ACC112 (cell line): ENCODE data around the gene ARHGEF5.
"Not testable (repeated sequence)": the region's sequence is repeated elsewhere in the genome, so short reads cannot be mapped to it uniquely, and the experiment has no call there.

ENCODE experiments used
- H2AFZ ChIP-seq: fragments of 200-600 bp; sonication (generic); one replicate; pipeline ENCODE4 v1.6.0; 2017; ENCODE audit warnings: antibody characterized with exemption, low read length; ENCODE audit not compliant: unreplicated experiment
- H3K27ac ChIP-seq: fragments of 200-600 bp; sonication (generic); 2 replicates; pipeline ENCODE4 v1.5.1; 2014; ENCODE audit warnings: low read depth, mild to moderate bottlenecking, antibody characterized with exemption, low read length, moderate library complexity
- H3K27me3 ChIP-seq: fragments of 200-600 bp; sonication (generic); 2 replicates; pipeline ENCODE4 v1.6.1; 2014; ENCODE audit warnings: mild to moderate bottlenecking, antibody characterized with exemption, low read length, moderate library complexity, mixed read lengths; ENCODE audit not compliant: insufficient read depth
- H3K36me3 ChIP-seq: fragments of 200-600 bp; sonication (generic); 2 replicates; pipeline ENCODE4 v1.6.1; 2016; ENCODE audit warnings: mild to moderate bottlenecking, antibody characterized with exemption, low read length, moderate library complexity, mixed read lengths; ENCODE audit not compliant: insufficient read depth
- H3K4me1 ChIP-seq: fragments of 200-600 bp; sonication (generic); one replicate; pipeline ENCODE4 v1.6.1; 2016; ENCODE audit warnings: low read length, mixed read lengths; ENCODE audit not compliant: insufficient read depth, unreplicated experiment, control insufficient read depth
- H3K4me3 ChIP-seq: fragments of 200-600 bp; sonication (generic); 2 replicates; pipeline ENCODE4 v1.5.1; 2014; ENCODE audit warnings: mild to moderate bottlenecking, low read depth, low read length
- H3K79me2 ChIP-seq: fragments of 200-600 bp; sonication (generic); one replicate; pipeline ENCODE4 v1.6.0; 2016; ENCODE audit warnings: low read length; ENCODE audit not compliant: control insufficient read depth, unreplicated experiment, insufficient read depth

The ARHGEF5 gene

DNA sequence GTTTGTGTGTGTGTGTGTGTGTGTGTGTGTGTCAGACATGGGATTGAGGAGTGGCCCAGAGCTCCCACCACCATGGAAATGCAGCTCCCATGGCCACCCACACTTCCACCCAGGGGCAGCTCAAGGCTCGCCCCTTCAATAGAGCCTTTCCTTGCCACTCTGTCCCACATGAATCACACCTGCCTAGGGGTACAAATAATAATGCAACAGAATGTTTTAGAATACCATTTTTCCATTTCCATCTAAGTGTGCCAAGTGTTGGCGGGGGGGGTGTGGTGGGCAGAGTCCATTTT, 23.3 kb upstream of the ARHGEF5 start:
- not testable (repeated sequence) for H3K79me2 ChIP-seq, H3K27me3 ChIP-seq, H2AFZ ChIP-seq, H3K4me3 ChIP-seq, H3K27ac ChIP-seq, H3K4me1 ChIP-seq, H3K36me3 ChIP-seq

DNA sequence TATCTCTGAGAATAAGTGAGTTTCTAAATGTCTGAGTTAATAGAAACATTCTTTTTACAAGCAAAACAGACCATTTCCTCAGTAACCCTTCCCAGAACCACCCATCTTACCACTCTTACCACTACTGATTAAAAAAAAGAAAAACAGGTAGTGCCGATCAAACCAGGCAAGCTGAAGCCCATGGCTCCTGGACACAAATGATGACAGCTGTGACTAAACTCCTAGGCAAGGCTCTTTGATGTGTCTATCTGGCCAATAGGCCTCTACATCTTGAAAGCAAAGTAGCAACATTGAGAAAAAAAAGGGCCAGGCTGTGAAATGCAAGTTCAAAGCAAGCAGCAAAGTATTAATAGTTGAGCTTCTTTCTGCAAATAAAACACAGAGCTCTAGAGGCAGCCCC, 6.6 kb upstream of the ARHGEF5 start:
- not testable (repeated sequence) for H3K79me2 ChIP-seq, H3K27me3 ChIP-seq, H3K4me1 ChIP-seq, H3K27ac ChIP-seq, H2AFZ ChIP-seq, H3K36me3 ChIP-seq, H3K4me3 ChIP-seq

GRCh38 chr7:144351667-144352066, 3.5 kb upstream of the ARHGEF5 start:
- not testable (repeated sequence) for H3K79me2 ChIP-seq, H3K27ac ChIP-seq, H3K36me3 ChIP-seq, H3K27me3 ChIP-seq, H3K4me3 ChIP-seq, H3K4me1 ChIP-seq, H2AFZ ChIP-seq

DNA sequence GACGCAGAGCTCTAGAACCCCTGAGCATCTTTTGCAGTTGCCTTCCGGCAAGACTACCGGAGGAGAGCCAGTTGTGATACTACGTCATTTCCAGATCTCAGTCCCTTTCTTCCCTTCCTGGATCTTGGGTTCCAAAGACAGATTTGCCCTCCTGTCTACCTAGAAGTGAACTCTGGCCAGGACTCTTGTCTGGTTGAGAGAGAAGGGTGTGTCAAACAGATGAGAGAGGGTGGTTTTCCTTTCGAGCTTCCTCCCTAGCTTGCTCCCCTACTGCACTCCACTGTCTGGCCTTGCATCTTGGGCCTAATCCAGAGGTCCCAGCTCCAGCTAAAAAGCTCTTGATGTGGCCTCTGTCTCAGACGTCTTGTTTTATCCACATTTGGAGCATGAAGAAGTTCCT, 983 bp downstream of the ARHGEF5 start:
- not testable (repeated sequence) for H2AFZ ChIP-seq, H3K4me3 ChIP-seq, H3K4me1 ChIP-seq, H3K36me3 ChIP-seq, H3K27me3 ChIP-seq, H3K27ac ChIP-seq, H3K79me2 ChIP-seq

- not testable (repeated sequence) for H3K36me3 ChIP-seq, H2AFZ ChIP-seq, H3K4me3 ChIP-seq, H3K27me3 ChIP-seq, H3K27ac ChIP-seq, H3K4me1 ChIP-seq, H3K79me2 ChIP-seq
These were observed 1.7 kb downstream of the ARHGEF5 start for GRCh38 chr7:144356860-144357259.

GRCh38 chr7:144362061-144362460, 6.9 kb downstream of the ARHGEF5 start:
- not testable (repeated sequence) for H2AFZ ChIP-seq, H3K27ac ChIP-seq, H3K27me3 ChIP-seq

GRCh38 chr7:144365523-144365922, 10.3 kb downstream of the ARHGEF5 start:
- not testable (repeated sequence) for H3K4me3 ChIP-seq, H3K79me2 ChIP-seq, H3K27ac ChIP-seq, H2AFZ ChIP-seq, H3K36me3 ChIP-seq, H3K4me1 ChIP-seq, H3K27me3 ChIP-seq

More at GRCh38 chr7:144362061-144362460, 6.9 kb downstream of the ARHGEF5 start:
- not testable (repeated sequence) for H3K36me3 ChIP-seq, H3K79me2 ChIP-seq, H3K4me3 ChIP-seq, H3K4me1 ChIP-seq

GRCh38 chr7:144367250-144367649, 12.0 kb downstream of the ARHGEF5 start:
- H3K4me3 ChIP-seq, H3K27ac ChIP-seq, H3K4me1 ChIP-seq, H3K79me2 ChIP-seq, H2AFZ ChIP-seq, H3K36me3 ChIP-seq, H3K27me3 ChIP-seq: not testable (repeated sequence)

- not testable (repeated sequence) for H3K36me3 ChIP-seq, H2AFZ ChIP-seq, H3K79me2 ChIP-seq, H3K27ac ChIP-seq, H3K4me1 ChIP-seq, H3K4me3 ChIP-seq, H3K27me3 ChIP-seq
These were observed 14.0 kb downstream of the ARHGEF5 start for GRCh38 chr7:144369221-144369620.

DNA sequence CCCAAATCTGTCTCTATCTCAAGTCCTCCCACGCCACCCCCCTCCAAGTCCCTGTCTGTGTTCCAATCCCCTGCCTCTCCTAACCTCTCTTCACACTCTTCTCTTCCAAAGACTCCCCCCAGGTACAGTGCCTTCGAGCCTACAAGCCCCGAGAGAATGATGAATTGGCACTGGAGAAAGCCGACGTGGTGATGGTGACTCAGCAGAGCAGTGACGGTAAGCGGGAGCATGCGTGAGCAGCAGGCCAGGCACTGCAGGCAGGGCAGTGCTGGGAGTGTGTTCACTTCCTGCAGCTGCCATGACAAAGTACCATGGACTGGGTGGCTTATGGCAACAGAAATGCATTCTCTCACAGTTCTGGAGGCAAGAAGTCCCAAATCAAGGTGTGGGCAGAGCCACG, 23.4 kb downstream of the ARHGEF5 start:
- Histone ChIP-seq H3K4me3 (no peak overlapping the region), H3K4me1 (no peaks in the 10 kb centered on the region), H3K27me3 (no peaks in the 10 kb centered on the region), H3K79me2 (no peaks in the 10 kb centered on the region), H2AFZ (no peak overlapping the region), H3K27ac (no peak overlapping the region), H3K36me3 (0 out of 2 replicates have a peak, but pooled peaks cover 8% of the 10 kb centered on the region)

DNA sequence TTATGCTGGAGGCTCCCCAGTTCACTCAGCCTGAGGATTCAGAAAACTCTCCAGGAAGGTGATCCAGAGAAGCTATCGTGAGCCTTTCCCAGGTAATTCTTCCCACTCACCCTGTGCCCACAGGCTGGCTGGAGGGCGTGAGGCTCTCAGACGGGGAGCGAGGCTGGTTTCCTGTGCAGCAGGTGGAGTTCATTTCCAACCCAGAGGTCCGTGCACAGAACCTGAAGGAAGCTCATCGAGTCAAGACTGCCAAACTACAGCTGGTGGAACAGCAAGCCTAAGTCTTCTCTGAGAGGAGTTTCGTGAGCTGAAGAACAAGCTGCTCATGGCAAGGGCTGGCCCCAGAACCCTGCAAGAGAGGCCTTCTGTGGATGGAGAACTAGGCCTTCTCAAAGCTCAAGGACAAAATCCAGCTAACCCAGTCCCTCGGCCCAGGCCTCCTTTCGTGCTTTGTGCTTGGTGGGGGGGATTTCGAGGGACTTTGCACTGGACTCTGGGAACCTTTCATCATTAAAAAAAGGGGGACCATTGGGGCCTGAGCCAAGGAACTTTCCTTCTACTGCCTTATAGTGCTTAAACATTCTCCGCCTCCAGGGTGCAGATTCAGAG, 24.7 kb downstream of the ARHGEF5 start:
- Histone ChIP-seq H3K4me3 (no peak overlapping the region), H2AFZ (no peak overlapping the region), H3K27me3 (no peaks in the 10 kb centered on the region), H3K36me3 (0 out of 2 replicates have a peak, but pooled peaks cover 8% of the 10 kb centered on the region), H3K4me1 (no peaks in the 10 kb centered on the region), H3K79me2 (no peaks in the 10 kb centered on the region), H3K27ac (no peak overlapping the region)

GRCh38 chr7:144384071-144384470, 28.9 kb downstream of the ARHGEF5 start:
- H3K4me1 ChIP-seq, result no peaks in the 10 kb centered on the region
- H3K27ac ChIP-seq, result no peak overlapping the region
- H3K79me2 ChIP-seq, result no peaks in the 10 kb centered on the region
- H3K27me3 ChIP-seq, result no peaks in the 10 kb centered on the region
- no peak overlapping the region for H2AFZ ChIP-seq
- H3K36me3 ChIP-seq, result no peaks in the 10 kb centered on the region
- no peak overlapping the region for H3K4me3 ChIP-seq
